ENCODE measurements around the gene MORN3. TPM values are rescaled to one million over a fixed set of nuclear protein-coding genes. Genes with fewer than 3 reads are reported as not detected.

MORN3 gene
- polyA plus RNA-seq, 1 experiment: 0.78 TPM

GRCh38 chr12:121657305-121658008 is 12.0 kb downstream of the MORN3 start:
- no peak overlapping the region for H3K27ac ChIP-seq (ENCODE audit: low read depth, low read length)
- ChIA-PET POLR2A (no interaction called here), CTCF (interaction anchor here (0.6 to 5.5 kb wide), 3 partner anchors 10 to 104 kb away, joined by 3 to 26 read pairs (median 8); partner anchors contain the start of gene MORN3)
- DNase-seq (ENCODE audit: low read depth, low spot score): no peak
- no peak for TF ChIP-seq CTCF (IDR thresholded peaks at IDR 0.05; ENCODE audit: low read depth, low read length)
- no peak overlapping the region for H3K4me3 ChIP-seq (ENCODE audit: low read depth, low read length)
- no peaks in the 10 kb centered on the region; the same call in 1 of the 2 replicates for H3K9me3 ChIP-seq (ENCODE audit: control insufficient read depth, insufficient read depth, low read length)
- no peaks in the 10 kb centered on the region for H3K27me3 ChIP-seq (ENCODE audit: control insufficient read depth, insufficient read depth, low read length)

GRCh38 chr12:121656122-121656521 is 13.3 kb downstream of the MORN3 start:
- CTCF ChIA-PET: interaction anchor here (1.7 to 5.5 kb wide), 2 partner anchors 13 to 103 kb away, joined by 8 to 26 read pairs; partner anchors contain the start of gene MORN3
- H3K9me3 ChIP-seq (ENCODE audit: control insufficient read depth, insufficient read depth, low read length): no peaks in the 10 kb centered on the region; the same call in 1 of the 2 replicates
- TF ChIP-seq CTCF (IDR thresholded peaks at IDR 0.05; ENCODE audit: low read depth, low read length): no peak
- POLR2A ChIA-PET: no interaction called here
- no peak for DNase-seq (ENCODE audit: low read depth, low spot score)
- no peaks in the 10 kb centered on the region for H3K27me3 ChIP-seq (ENCODE audit: control insufficient read depth, insufficient read depth, low read length)
- H3K27ac ChIP-seq (ENCODE audit: low read depth, low read length): no peak overlapping the region
- H3K4me3 ChIP-seq (ENCODE audit: low read depth, low read length): no peak overlapping the region

- POLR2A ChIA-PET: no interaction called here
- H3K27ac ChIP-seq (ENCODE audit: low read depth, low read length): no peak overlapping the region
- H3K4me3 ChIP-seq (ENCODE audit: low read depth, low read length): no peak overlapping the region
- H3K27me3 ChIP-seq (ENCODE audit: control insufficient read depth, insufficient read depth, low read length): no peaks in the 10 kb centered on the region
- no peak for TF ChIP-seq CTCF (IDR thresholded peaks at IDR 0.05; ENCODE audit: low read depth, low read length)
- H3K9me3 ChIP-seq (ENCODE audit: control insufficient read depth, insufficient read depth, low read length): no peaks in the 10 kb centered on the region; the same call in 1 of the 2 replicates
- CTCF ChIA-PET: no interaction called here
- DNase-seq (ENCODE audit: low read depth, low spot score): no peak
Measured at GRCh38 chr12:121653999-121654398, 15.5 kb downstream of the MORN3 start.

- TF ChIP-seq CTCF (IDR thresholded peaks at IDR 0.05; ENCODE audit: low read depth, low read length): no peak
- no peak for DNase-seq (ENCODE audit: low read depth, low spot score)
- Histone ChIP-seq H3K9me3 (ENCODE audit: control insufficient read depth, insufficient read depth, low read length) (no peaks in the 10 kb centered on the region; the same call in 1 of the 2 replicates), H3K4me3 (ENCODE audit: low read depth, low read length) (no peak overlapping the region), H3K27ac (ENCODE audit: low read depth, low read length) (no peak overlapping the region), H3K27me3 (ENCODE audit: control insufficient read depth, insufficient read depth, low read length) (no peaks in the 10 kb centered on the region)
- ChIA-PET CTCF (interaction anchor here (1.1 kb wide), 1 partner anchor 16 kb away, joined by 4 read pairs; no protein-coding TSS in a partner anchor), POLR2A (no interaction called here)
Measured at GRCh38 chr12:121652767-121653497, 16.5 kb downstream of the MORN3 start.

GRCh38 chr12:121651320-121651719 is 18.1 kb downstream of the MORN3 start:
- no peak for DNase-seq (ENCODE audit: low read depth, low spot score)
- Histone ChIP-seq H3K27ac (ENCODE audit: low read depth, low read length) (no peak overlapping the region), H3K4me3 (ENCODE audit: low read depth, low read length) (no peak overlapping the region), H3K27me3 (ENCODE audit: control insufficient read depth, insufficient read depth, low read length) (no peaks in the 10 kb centered on the region), H3K9me3 (ENCODE audit: control insufficient read depth, insufficient read depth, low read length) (no peaks in the 10 kb centered on the region; the same call in 1 of the 2 replicates)
- POLR2A ChIA-PET: no interaction called here
- no peak for TF ChIP-seq CTCF (IDR thresholded peaks at IDR 0.05; ENCODE audit: low read depth, low read length)
- CTCF ChIA-PET: interaction anchor here (0.9 kb wide), 1 partner anchor 17 kb away, joined by 4 read pairs; no protein-coding TSS in a partner anchor

Measured in AG04450 (cell line).